Measurements from ENCODE around the gene HPRT1.
A peak's percentile ranks its signal among the peaks of the same experiment; 100 is the strongest.

HPRT1 gene

GRCh38 chrX:134480061-134480460, 20.1 kb downstream of the HPRT1 start:
- Histone ChIP-seq H3K9ac (no peak overlapping the region), H3K4me3 (IDR thresholded peaks at IDR 0.05; ENCODE audit: insufficient read depth, low read depth, low read length) (no peak overlapping the region), H4K20me1 (ENCODE audit: insufficient read depth) (no peaks in the 10 kb centered on the region), H2AFZ (ENCODE audit: low read depth) (no peak overlapping the region), H3K4me1 (ENCODE audit: low read depth, poor library complexity, severe bottlenecking) (no peaks in the 10 kb centered on the region), H3K4me2 (no peak overlapping the region), H3K79me2 (ENCODE audit: insufficient read depth, low read depth) (no peaks in the 10 kb centered on the region), H3K27me3 (ENCODE audit: insufficient read depth, low read depth) (no peaks in the 10 kb centered on the region), H3K36me3 (ENCODE audit: insufficient read depth) (no peaks in the 10 kb centered on the region), H3K27ac (no peak overlapping the region)
- no peak for TF ChIP-seq CTCF (conservative IDR thresholded peaks at IDR 0.05; ENCODE audit: low read depth, low read length)

- Histone ChIP-seq H2AFZ (ENCODE audit: low read depth) (no peak overlapping the region), H3K79me2 (ENCODE audit: insufficient read depth, low read depth) (no peaks in the 10 kb centered on the region), H3K27ac (no peak overlapping the region), H3K9ac (no peak overlapping the region), H3K4me1 (ENCODE audit: low read depth, poor library complexity, severe bottlenecking) (no peaks in the 10 kb centered on the region), H3K36me3 (ENCODE audit: insufficient read depth) (no peaks in the 10 kb centered on the region), H3K4me3 (IDR thresholded peaks at IDR 0.05; ENCODE audit: insufficient read depth, low read depth, low read length) (no peak overlapping the region), H3K4me2 (no peak overlapping the region), H4K20me1 (ENCODE audit: insufficient read depth) (no peaks in the 10 kb centered on the region), H3K27me3 (ENCODE audit: insufficient read depth, low read depth) (no peaks in the 10 kb centered on the region)
- TF ChIP-seq CTCF (conservative IDR thresholded peaks at IDR 0.05; ENCODE audit: low read depth, low read length) = no peak
Measured at GRCh38 chrX:134481339-134481738, 21.4 kb downstream of the HPRT1 start.

- Histone ChIP-seq H3K4me3 (IDR thresholded peaks at IDR 0.05; ENCODE audit: insufficient read depth, low read depth, low read length) (no peak overlapping the region), H4K20me1 (ENCODE audit: insufficient read depth) (no peaks in the 10 kb centered on the region), H3K4me1 (ENCODE audit: low read depth, poor library complexity, severe bottlenecking) (no peaks in the 10 kb centered on the region), H2AFZ (ENCODE audit: low read depth) (no peak overlapping the region), H3K9ac (no peak overlapping the region), H3K27ac (no peak overlapping the region), H3K4me2 (no peak overlapping the region), H3K27me3 (ENCODE audit: insufficient read depth, low read depth) (no peaks in the 10 kb centered on the region), H3K36me3 (ENCODE audit: insufficient read depth) (no peaks in the 10 kb centered on the region), H3K79me2 (ENCODE audit: insufficient read depth, low read depth) (no peaks in the 10 kb centered on the region)
- TF ChIP-seq CTCF (conservative IDR thresholded peaks at IDR 0.05; ENCODE audit: low read depth, low read length) = no peak
Measured at GRCh38 chrX:134482371-134482770, 22.4 kb downstream of the HPRT1 start.

GRCh38 chrX:134484039-134484438, 24.1 kb downstream of the HPRT1 start:
- Histone ChIP-seq H3K4me2 (no peak overlapping the region), H3K4me3 (IDR thresholded peaks at IDR 0.05; ENCODE audit: insufficient read depth, low read depth, low read length) (no peak overlapping the region), H3K36me3 (ENCODE audit: insufficient read depth) (no peaks in the 10 kb centered on the region), H3K9ac (no peak overlapping the region), H2AFZ (ENCODE audit: low read depth) (no peak overlapping the region), H3K27me3 (ENCODE audit: insufficient read depth, low read depth) (no peaks in the 10 kb centered on the region), H4K20me1 (ENCODE audit: insufficient read depth) (no peaks in the 10 kb centered on the region), H3K27ac (no peak overlapping the region), H3K4me1 (ENCODE audit: low read depth, poor library complexity, severe bottlenecking) (no peaks in the 10 kb centered on the region), H3K79me2 (ENCODE audit: insufficient read depth, low read depth) (no peaks in the 10 kb centered on the region)
- TF ChIP-seq CTCF (conservative IDR thresholded peaks at IDR 0.05; ENCODE audit: low read depth, low read length) = peak; percentile 84

Measured in KMS-11 (cell line).